SU-DHL-6 (cell line): ENCODE data around the gene PPCDC.

Source experiments
- CTCF ChIP-seq: fragments of 200-600 bp; sonication (generic); IDR thresholded peaks from one replicate; pipeline ENCODE4 v1.5.1; 2017; ENCODE audit warnings: antibody characterized with exemption, mild to moderate bottlenecking, low read length, moderate library complexity; ENCODE audit not compliant: insufficient read depth, poor library complexity, severe bottlenecking
- EZH2phosphoT487 ChIP-seq: fragments of 200-600 bp; sonication (generic), shearing (Covaris generic); conservative IDR thresholded peaks from 2 replicates; pipeline ENCODE4 v1.6.1; 2018; ENCODE audit warnings: mild to moderate bottlenecking, antibody characterized with exemption, low read length, moderate library complexity, mixed read lengths

- TF ChIP-seq CTCF, result no peak
- TF ChIP-seq EZH2phosphoT487, result no peak
Observed at GRCh38 chr15:75044258-75044878, 21.0 kb downstream of the PPCDC start.
